ENCODE data around the gene CRYGS. TPM values are rescaled to one million over a fixed set of nuclear protein-coding genes. Genes with fewer than 3 reads are reported as not detected.

Gene CRYGS
- total and polyA plus RNA-seq, 2 donors (not counting 1 experiment from before 2014, with no cell fraction given), result 3.6 to 10.9 TPM

DNA sequence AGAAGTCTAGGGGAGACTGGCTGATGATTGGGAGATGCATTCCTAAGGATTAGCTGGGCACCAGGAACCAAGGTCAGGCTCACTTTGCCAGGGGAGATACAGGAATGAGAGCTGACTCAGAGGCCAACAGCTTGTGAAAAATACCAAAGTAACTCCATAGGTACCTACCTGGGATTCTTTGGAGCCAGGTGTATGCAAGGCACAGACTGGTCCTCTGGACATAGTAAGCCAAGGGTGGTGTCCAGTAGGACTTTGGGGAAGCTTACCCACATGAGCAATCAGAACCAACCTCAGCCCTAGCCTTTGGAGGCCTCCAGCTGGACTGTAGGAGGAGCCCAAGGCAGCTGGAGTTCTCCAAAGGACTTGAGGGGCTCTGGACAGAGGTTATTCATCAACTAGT lies 47.5 kb downstream of the CRYGS start:
- no peak overlapping the region for H3K4me2 ChIP-seq (replicated peaks; ENCODE audit: low read depth, low read length, poor library complexity, severe bottlenecking)
- ATAC-seq (ENCODE audit: low read depth), result no peak
- TF ChIP-seq EZH2 (IDR thresholded peaks at IDR 0.05; ENCODE audit: borderline replicate concordance, insufficient read depth, low read depth, low read length, poor library complexity, severe bottlenecking), result no peak
- Mint-ChIP-seq H3K4me3 (no peak overlapping the region), H3K4me1 (peaks cover 6% of the 10 kb centered on the region), H3K27me3 (no peaks in the 10 kb centered on the region), H3K9me3 (ENCODE audit: insufficient read depth) (peaks cover 8% of the 10 kb centered on the region), H3K27ac (no peak overlapping the region)
- H2AFZ ChIP-seq (ENCODE audit: insufficient read depth, low read depth, low read length, poor library complexity, severe bottlenecking), result no peak overlapping the region
- no peaks in the 10 kb centered on the region for H3K79me2 ChIP-seq (ENCODE audit: control insufficient read depth, insufficient read depth, low read length)
- POLR2A ChIA-PET, result no interaction called here
- no peak overlapping the region for H3K4me3 ChIP-seq (ENCODE audit: control extremely low read depth in 1 of 5, extremely low read depth in 1 of 5, insufficient read depth in 1 of 5, low read depth in 2 of 5, low read length in 4 of 5)
- DNase-seq, result no peak
- no peaks in the 10 kb centered on the region for H3K36me3 ChIP-seq (replicated peaks in 1 of 2; ENCODE audit: control extremely low read depth in 1 of 2, control insufficient read depth in 1 of 2, extremely low read depth in 1 of 2, insufficient read depth in 2 of 2, low read length in 1 of 2)
- H3K27ac ChIP-seq (ENCODE audit: low read length in 2 of 2), result no peak overlapping the region
- no peaks in the 10 kb centered on the region for H4K20me1 ChIP-seq (ENCODE audit: control insufficient read depth, insufficient read depth, low read length, poor library complexity, severe bottlenecking)
- H3K27me3 ChIP-seq (replicated peaks in 1 of 4; ENCODE audit: control extremely low read depth in 1 of 4, control insufficient read depth in 3 of 4, insufficient read depth in 4 of 4, low read length in 3 of 4), result no peaks in the 10 kb centered on the region
- CTCF ChIA-PET, result no interaction called here
- H3K9ac ChIP-seq (ENCODE audit: low read length), result no peak overlapping the region
- H3K4me1 ChIP-seq (ENCODE audit: control insufficient read depth in 2 of 2, insufficient read depth in 2 of 2, low read length in 2 of 2), result no peaks in the 10 kb centered on the region
- intact Hi-C loops (cut with micrococcal nuclease), result no loop called here
- peaks cover 0 to 6% (median 0%) of the 10 kb centered on the region in 3 donors for H3K9me3 ChIP-seq (ENCODE audit: control extremely low read depth in 1 of 3, control insufficient read depth in 2 of 3, insufficient read depth in 1 of 3, low read length in 2 of 3)

DNA sequence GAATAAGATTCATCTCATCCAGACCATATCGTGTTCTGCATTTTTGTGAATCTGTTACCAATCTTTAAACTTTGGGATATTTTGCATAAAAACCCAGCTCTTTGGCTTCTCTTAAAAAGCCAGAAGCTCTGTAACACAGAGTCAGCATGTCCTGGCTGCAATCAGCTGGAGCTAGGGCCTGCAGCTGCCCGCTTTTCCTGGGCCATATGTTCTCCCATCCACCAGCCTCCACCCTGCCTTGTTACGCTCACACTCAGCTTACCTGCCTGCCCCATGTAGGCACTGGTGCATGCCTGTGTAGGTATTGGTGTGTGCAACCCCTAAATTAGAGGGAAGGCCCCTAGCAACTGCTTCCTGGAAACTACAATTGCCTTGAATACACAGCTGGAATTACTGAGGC lies 48.2 kb downstream of the CRYGS start:
- H3K79me2 ChIP-seq (ENCODE audit: control insufficient read depth, insufficient read depth, low read length), result no peaks in the 10 kb centered on the region
- H3K4me3 Mint-ChIP-seq, result no peak overlapping the region
- ATAC-seq (ENCODE audit: low read depth) (no peak), DNase-seq (no peak)
- no peaks in the 10 kb centered on the region for H3K27me3 ChIP-seq (replicated peaks in 1 of 4; ENCODE audit: control extremely low read depth in 1 of 4, control insufficient read depth in 3 of 4, insufficient read depth in 4 of 4, low read length in 3 of 4)
- no peak overlapping the region for H3K27ac ChIP-seq (ENCODE audit: low read length in 2 of 2)
- no peaks in the 10 kb centered on the region for H3K36me3 ChIP-seq (replicated peaks in 1 of 2; ENCODE audit: control extremely low read depth in 1 of 2, control insufficient read depth in 1 of 2, extremely low read depth in 1 of 2, insufficient read depth in 2 of 2, low read length in 1 of 2)
- peaks cover 6% of the 10 kb centered on the region for H3K4me1 Mint-ChIP-seq
- WGBS (ENCODE audit: insufficient coverage), result 100% methylated on average over 1 of the region's 3 CpGs
- H2AFZ ChIP-seq (ENCODE audit: insufficient read depth, low read depth, low read length, poor library complexity, severe bottlenecking), result no peak overlapping the region
- H3K9ac ChIP-seq (ENCODE audit: low read length), result no peak overlapping the region
- H3K27ac Mint-ChIP-seq, result no peak overlapping the region
- no peaks in the 10 kb centered on the region for H3K4me1 ChIP-seq (ENCODE audit: control insufficient read depth in 2 of 2, insufficient read depth in 2 of 2, low read length in 2 of 2)
- H3K27me3 Mint-ChIP-seq, result no peaks in the 10 kb centered on the region
- no peaks in the 10 kb centered on the region for H4K20me1 ChIP-seq (ENCODE audit: control insufficient read depth, insufficient read depth, low read length, poor library complexity, severe bottlenecking)
- POLR2A ChIA-PET, result no interaction called here
- CTCF ChIA-PET, result interaction anchor here (0.6 kb wide), 1 partner anchor 9 kb away, joined by 3 read pairs; no protein-coding TSS in a partner anchor
- H3K9me3 Mint-ChIP-seq (ENCODE audit: insufficient read depth), result peaks cover 8% of the 10 kb centered on the region
- TF ChIP-seq EZH2 (IDR thresholded peaks at IDR 0.05; ENCODE audit: borderline replicate concordance, insufficient read depth, low read depth, low read length, poor library complexity, severe bottlenecking), result no peak
- TF ChIP-seq, protein P1, sequence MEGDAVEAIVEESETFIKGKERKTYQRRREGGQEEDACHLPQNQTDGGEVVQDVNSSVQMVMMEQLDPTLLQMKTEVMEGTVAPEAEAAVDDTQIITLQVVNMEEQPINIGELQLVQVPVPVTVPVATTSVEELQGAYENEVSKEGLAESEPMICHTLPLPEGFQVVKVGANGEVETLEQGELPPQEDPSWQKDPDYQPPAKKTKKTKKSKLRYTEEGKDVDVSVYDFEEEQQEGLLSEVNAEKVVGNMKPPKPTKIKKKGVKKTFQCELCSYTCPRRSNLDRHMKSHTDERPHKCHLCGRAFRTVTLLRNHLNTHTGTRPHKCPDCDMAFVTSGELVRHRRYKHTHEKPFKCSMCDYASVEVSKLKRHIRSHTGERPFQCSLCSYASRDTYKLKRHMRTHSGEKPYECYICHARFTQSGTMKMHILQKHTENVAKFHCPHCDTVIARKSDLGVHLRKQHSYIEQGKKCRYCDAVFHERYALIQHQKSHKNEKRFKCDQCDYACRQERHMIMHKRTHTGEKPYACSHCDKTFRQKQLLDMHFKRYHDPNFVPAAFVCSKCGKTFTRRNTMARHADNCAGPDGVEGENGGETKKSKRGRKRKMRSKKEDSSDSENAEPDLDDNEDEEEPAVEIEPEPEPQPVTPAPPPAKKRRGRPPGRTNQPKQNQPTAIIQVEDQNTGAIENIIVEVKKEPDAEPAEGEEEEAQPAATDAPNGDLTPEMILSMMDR (IDR thresholded peaks at IDR 0.05), result no peak
- H3K9me3 ChIP-seq (ENCODE audit: control extremely low read depth in 1 of 3, control insufficient read depth in 2 of 3, insufficient read depth in 1 of 3, low read length in 2 of 3), result peaks cover 0 to 6% (median 0%) of the 10 kb centered on the region in 3 donors
- intact Hi-C loops (cut with micrococcal nuclease), result no loop called here
- no peak overlapping the region for H3K4me3 ChIP-seq (ENCODE audit: control extremely low read depth in 1 of 5, extremely low read depth in 1 of 5, insufficient read depth in 1 of 5, low read depth in 2 of 5, low read length in 4 of 5)
- no peak overlapping the region for H3K4me2 ChIP-seq (replicated peaks; ENCODE audit: low read depth, low read length, poor library complexity, severe bottlenecking)
